SK-N-MC (cell line): ENCODE results near the gene EWSR1.

Experiments used
- EZH2 ChIP-seq: fragments of 200-600 bp; sonication (generic); IDR thresholded peaks from one replicate; pipeline ENCODE4 v1.6.1; 2017; ENCODE audit warnings: antibody characterized with exemption
- POLR2AphosphoS5 ChIP-seq: IDR thresholded peaks from 2 replicates; pipeline ENCODE4 v1.6.1; 2012; ENCODE audit warnings: mild to moderate bottlenecking, low read depth, low read length, borderline replicate concordance

- TF ChIP-seq POLR2AphosphoS5 (no peak), EZH2 (no peak)
These were observed 32.4 kb downstream of the EWSR1 start for GRCh38 chr22:29300467-29300806.
